Bronchial epithelial cell (primary cell): ENCODE data around the gene VSIG2. TPM values are rescaled to one million over a fixed set of nuclear protein-coding genes. Genes with fewer than 3 reads are reported as not detected.

Experiments
- DNase-seq: peaks from one replicate; pipeline ENCODE4 v3.0.0-alpha.2; 2010; ENCODE audit warnings: low read depth
- FAIRE-seq: peaks from 2 replicates; lab custom pipeline; 2011; peaks lifted over from hg19 to GRCh38; lab: Jason Lieb, UNC
- H3K27me3 ChIP-seq: 2 replicates; pipeline ENCODE4 v1.5.1; 2011; ENCODE audit warnings: low read length; ENCODE audit not compliant: control insufficient read depth, insufficient read depth
- H3K36me3 ChIP-seq: 2 replicates; pipeline ENCODE4 v1.5.1; 2011; ENCODE audit warnings: low read length; ENCODE audit not compliant: control insufficient read depth, insufficient read depth
- H3K4me3 ChIP-seq: 2 replicates; pipeline ENCODE4 v1.5.1; 2011; ENCODE audit warnings: mild to moderate bottlenecking, low read depth, low read length, control low read depth
- total RNA-seq: library from RNA; depleted of rRNA; stranded (reverse); fragments of >200 nt; gene quantifications from 2 replicates; pipeline ENCODE4 v1.2.1, GENCODE V29; 2014
- TF ChIP-seq, protein P1 (sequence below): IDR thresholded peaks from 2 replicates; pipeline ENCODE4 v1.5.1; 2011; ENCODE audit warnings: mild to moderate bottlenecking, moderate library complexity, low read length, control low read depth, inconsistent platforms; ENCODE audit not compliant: insufficient read depth, severe bottlenecking

VSIG2 gene
- 0.53 and 2.0 TPM in 2 replicates for total RNA-seq

DNA sequence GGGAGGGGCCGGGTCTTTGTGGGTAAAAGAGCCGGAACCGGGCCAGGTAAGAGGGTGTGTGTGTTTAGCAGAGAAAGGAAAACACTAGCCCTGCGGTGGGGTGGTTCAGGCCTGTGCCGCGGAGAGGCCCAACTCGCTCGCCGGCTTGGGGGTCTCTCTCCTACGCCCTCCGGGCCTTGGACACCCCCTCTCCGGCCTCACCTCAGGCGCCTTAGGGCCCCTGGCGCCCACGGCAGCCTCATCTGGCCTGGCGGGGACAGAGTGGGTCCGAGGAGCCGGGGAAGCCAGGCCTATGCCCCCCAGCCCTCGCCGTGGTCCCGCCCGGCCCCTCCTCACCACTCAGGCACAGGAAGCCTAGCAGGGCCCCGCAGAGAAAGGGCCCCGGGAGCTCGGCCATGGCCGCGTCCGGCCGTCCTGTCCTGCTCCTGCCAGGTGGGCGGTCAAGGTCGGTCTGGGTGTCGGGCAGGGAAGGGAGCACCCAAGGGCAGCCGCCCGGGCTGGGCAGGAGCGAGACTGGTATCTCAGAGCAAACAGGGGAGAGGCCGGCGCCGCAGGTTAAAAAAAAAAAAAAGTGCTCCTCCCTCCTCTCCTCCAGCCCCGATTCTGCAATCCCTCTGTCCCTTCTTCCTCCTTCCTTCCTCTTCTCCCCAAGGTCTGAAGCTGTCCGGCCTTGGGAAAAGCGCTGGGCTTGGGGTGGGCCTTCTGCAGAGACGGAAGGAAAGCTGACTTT lies at the start of gene VSIG2:
Gene VSIG2 (minus strand): TSS at position 515 of the 730 bp plus-strand sequence. CDS start 118 bp downstream, at position 397.
- DNase-seq (no peak), FAIRE-seq (no peak)
- Histone ChIP-seq H3K4me3 (peak within 1 kb of the TSS; percentile 23), H3K27me3 (no peaks in the 10 kb centered on the region), H3K36me3 (no peaks in the 10 kb centered on the region)
- TF ChIP-seq, protein P1, sequence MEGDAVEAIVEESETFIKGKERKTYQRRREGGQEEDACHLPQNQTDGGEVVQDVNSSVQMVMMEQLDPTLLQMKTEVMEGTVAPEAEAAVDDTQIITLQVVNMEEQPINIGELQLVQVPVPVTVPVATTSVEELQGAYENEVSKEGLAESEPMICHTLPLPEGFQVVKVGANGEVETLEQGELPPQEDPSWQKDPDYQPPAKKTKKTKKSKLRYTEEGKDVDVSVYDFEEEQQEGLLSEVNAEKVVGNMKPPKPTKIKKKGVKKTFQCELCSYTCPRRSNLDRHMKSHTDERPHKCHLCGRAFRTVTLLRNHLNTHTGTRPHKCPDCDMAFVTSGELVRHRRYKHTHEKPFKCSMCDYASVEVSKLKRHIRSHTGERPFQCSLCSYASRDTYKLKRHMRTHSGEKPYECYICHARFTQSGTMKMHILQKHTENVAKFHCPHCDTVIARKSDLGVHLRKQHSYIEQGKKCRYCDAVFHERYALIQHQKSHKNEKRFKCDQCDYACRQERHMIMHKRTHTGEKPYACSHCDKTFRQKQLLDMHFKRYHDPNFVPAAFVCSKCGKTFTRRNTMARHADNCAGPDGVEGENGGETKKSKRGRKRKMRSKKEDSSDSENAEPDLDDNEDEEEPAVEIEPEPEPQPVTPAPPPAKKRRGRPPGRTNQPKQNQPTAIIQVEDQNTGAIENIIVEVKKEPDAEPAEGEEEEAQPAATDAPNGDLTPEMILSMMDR: no peak

GRCh38 chr11:124801014-124801413 lies 49.0 kb upstream of the VSIG2 start:
- H3K36me3 ChIP-seq: no peaks in the 10 kb centered on the region
- peak overlapping the region; percentile 82 for H3K4me3 ChIP-seq
- TF ChIP-seq, protein P1: no peak
- FAIRE-seq: no peak
- peak; percentile 61 for DNase-seq
- no peaks in the 10 kb centered on the region for H3K27me3 ChIP-seq

- H3K27me3 ChIP-seq: no peaks in the 10 kb centered on the region
- DNase-seq (peak; percentile 24), FAIRE-seq (no peak)
- peak within 1 kb of the TSS; percentile 82 for H3K4me3 ChIP-seq
- no peaks in the 10 kb centered on the region for H3K36me3 ChIP-seq
- TF ChIP-seq, protein P1: no peak
Measured at GRCh38 chr11:124800226-124800929, 48.3 kb upstream of the VSIG2 start, which contains the start of gene MSANTD2. Gene MSANTD2 (minus strand): TSS chr11:124800406. CDS start chr11:124800380, 26 bp downstream.

- Histone ChIP-seq H3K36me3 (no peaks in the 10 kb centered on the region), H3K27me3 (no peaks in the 10 kb centered on the region), H3K4me3 (peak overlapping the region; percentile 82)
- TF ChIP-seq, protein P1: no peak
- DNase-seq (no peak), FAIRE-seq (no peak)
Measured at GRCh38 chr11:124799348-124800225, 47.5 kb upstream of the VSIG2 start.

DNA sequence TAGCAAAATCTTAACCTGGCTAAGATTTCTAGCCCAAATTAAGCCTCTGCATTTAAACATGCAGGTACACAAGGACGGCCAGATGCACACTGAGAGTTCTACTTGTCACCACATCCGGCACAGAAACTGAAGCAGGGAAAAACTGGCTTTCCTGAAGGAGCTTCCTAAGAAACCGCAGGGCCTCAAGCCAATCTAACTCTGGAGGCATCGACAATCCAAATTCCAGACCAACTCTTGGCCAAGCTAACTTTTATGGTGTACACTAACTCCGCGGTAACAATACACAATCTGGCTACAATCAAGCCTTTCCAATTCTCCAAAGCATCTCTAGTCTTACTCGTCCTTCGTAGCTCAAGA lies 46.9 kb upstream of the VSIG2 start:
- FAIRE-seq (no peak), DNase-seq (peak; percentile 49)
- Histone ChIP-seq H3K27me3 (no peaks in the 10 kb centered on the region), H3K4me3 (peak overlapping the region; percentile 82), H3K36me3 (no peaks in the 10 kb centered on the region)
- TF ChIP-seq, protein P1: no peak
